Measurements from ENCODE around the gene COA5. TPM values are rescaled to one million over a fixed set of nuclear protein-coding genes. Genes with fewer than 3 reads are reported as not detected.
A peak's percentile ranks its signal among the peaks of the same experiment; 100 is the strongest.
"Not testable (repeated sequence)": the region's sequence is repeated elsewhere in the genome, so short reads cannot be mapped to it uniquely, and the experiment has no call there.

The COA5 gene
- total RNA-seq, 1 donor from 2014 or later: 23.7 TPM

DNA sequence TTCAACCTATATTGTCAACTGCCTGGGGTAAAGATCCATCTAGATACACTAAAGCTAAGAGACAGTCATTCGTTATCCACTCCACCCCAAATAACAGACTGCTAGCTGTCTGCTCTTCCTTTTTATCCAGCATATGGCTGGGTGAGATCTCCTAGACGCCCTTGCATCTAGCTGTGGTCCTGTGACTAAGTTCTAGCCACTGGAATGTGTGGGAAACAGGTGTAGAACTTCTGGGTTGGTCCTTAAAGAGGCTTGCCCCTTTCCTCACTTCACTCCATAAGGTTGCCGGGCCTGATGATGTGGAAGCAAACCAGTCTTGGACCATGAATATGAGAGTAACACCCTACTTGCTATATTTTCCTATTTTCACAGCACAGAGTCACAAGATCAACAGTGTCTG, 3.2 kb downstream of the COA5 start:
- no peak for DNase-seq

DNA sequence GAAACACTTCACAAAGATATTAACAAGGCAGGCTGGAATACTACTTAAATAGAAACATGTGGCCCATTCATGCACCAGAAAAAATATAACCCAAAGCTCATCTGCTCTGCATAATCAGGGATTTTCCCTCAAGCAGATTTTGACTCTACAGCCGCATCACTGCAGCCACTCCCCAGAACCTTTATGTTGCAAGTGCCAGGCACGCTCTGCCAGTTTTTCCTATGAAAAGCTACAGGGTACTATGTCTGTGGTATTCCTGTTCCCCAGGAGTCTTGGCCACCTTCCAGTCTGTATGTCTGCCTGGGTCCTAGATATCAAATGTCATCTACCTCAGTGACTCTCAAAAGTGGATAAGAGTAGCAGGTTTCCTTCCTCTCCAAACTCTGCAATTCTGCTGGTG, 3.8 kb downstream of the COA5 start:
- DNase-seq: no peak

DNA sequence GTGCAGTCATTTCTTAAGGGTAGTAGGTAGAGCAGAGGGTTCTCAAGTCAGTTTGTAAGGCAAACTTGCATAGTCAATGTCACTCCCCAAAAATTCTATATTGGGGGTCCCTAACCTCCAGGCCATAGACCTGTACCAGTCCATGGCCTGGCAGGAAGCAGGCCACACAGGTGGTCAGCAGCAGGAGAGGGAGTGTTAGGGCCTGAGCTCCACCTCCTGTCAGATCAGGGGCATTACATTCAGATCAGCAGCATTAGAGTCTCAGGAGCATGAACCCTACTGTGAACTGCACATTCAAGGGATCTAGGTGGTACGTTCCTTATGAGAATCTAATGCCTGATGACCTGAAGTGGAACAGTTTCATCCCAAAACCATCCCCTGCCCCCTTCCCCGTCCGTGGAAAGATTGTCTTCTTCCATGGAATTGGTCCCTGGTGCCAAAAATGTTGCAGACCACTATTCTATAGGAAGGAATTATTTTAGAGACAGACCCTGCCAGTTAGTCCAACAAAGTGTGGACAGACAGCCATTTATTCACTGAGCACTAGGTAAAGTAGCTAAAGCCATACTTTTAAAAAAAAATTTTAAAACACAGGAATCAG, 6.7 kb downstream of the COA5 start:
- DNase-seq: peak; percentile 75

DNA sequence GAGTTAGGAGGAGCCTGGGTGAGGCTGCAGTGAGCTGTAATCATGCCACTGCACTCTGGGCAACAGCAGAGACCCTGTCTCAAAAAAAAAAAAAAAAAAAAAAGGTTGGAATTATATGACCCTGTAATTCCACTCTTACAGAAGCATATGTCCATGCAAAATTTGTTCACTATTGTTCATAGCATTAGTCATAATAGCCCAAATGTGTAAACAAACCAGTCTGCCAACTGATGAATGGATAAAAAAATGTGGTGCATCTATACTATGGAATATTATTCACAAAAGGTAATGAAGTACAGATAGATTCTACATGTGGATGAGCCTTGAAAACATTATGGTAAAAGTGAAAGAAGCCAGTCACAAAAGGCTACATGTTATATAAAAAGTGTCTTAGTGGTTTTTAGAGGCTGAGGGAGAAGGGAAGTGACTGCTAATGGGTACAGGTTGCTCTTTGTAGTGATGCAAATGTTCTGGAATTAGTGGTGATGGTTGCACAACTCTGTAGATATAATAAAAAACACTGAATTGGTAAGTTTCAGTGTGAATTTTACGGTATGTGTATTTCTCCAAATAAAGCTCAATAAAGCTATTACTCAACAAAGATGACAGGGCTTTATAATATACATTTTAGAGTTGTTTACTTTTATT, 9.4 kb downstream of the COA5 start:
- peak; percentile 71 for DNase-seq

DNA sequence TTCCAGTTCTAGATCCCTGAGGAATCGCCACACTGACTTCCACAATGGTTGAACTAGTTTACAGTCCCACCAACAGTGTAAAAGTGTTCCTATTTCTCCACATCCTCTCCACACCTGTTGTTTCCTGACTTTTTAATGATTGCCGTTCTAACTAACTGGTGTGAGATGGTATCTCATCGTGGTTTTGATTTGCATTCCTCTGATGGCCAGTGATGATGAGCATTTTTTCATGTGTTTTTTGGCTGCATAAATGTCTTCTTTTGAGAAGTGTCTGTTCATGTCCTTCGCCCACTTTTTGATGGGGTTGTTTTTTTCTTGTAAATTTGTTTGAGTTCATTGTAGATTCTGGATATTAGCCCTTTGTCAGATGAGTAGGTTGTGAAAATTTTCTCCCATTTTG, 13.6 kb downstream of the COA5 start:
- DNase-seq: not testable (repeated sequence)

DNA sequence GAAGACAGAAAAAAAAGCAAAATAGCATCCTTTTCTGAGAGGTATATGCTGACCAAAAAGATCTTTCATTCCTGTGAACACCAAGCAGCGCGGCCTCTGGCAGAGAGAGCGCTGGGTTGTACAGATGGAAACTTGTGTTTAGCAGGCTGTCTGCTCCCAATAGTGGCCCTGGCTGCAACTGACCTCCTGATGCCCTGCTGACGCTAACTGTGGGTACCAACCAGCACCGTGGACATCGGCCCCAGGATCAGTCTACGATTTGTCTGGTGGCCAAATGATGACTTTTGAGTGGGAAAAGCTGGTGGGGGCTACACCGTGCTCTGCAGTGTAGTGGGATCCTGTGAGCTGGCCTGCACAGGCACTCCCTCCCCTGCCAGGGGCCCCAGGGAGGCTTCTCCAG, 15.7 kb downstream of the COA5 start:
- DNase-seq: no peak

DNA sequence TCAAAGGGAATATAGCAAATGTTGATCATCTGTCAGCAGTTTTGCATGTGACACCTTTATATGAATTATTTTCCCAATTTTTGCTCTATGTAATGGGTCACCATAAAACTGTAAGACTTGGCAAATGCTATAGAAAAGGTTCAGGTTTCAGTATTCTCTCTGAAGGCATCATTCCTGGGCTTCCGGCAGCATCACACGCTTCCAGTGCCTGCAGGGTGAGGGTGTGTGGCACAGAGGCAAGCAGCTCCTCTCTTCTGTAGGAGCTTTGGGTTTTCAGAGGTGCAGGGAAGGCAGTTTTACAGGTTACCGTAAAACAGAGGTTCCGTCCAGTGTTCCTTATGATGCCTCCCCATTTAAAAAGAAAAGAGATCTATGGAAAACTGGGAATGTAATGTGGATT, 18.8 kb downstream of the COA5 start:
- DNase-seq: no peak

DNA sequence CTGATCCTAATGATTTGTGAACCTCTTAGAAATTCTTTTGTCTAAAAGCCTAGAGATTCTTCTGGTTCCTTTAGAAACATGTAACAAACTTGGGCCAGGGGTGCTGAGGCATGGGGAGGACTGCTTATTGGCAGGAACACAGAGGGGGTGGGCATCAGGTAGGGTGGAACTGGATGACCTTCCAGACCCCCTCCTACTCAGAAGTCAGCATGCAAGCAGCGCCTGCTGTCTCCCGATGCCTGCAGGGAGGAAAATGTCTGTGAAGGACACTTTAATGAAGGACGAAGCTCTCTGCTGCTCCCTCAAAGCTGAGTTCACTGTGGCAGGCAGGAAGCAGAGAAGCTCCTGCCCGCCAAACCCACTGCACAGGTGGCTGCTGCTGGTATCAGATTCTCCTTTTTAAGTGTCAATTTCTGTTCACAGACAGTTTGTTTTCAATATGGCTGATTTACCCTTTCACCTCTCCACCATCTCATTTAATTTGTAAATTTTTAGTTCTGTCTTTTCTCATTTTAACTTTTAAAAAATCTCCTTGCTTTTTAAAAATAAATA, 19.4 kb downstream of the COA5 start:
- DNase-seq: no peak

DNA sequence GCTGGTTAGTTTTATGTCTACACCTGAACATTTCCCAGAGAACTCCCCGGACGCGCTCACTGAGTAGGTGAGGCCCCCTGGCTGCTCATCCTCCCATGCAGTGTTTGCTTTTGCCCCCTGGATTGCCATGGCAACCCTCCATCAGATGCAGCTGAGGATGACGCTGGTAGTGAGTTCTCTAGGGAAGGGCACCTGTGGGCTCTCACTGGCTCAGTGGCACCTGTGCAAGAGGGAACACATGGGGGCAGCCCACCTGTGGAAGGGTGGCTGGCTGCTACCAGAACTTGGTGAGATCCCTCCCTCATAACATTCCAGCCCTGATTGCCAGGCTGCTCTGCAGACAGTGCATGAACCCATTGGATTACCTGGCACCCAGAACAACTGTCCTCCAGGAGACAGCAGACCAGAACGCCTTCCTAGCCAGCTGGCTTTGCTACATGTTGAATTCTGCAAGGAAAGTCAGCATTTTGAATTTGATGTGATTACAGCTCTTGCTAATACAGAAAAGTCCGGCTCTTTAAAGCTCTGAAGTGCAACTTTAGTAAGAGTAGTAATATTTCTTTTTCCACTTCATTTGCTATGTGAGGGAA, 21.7 kb downstream of the COA5 start:
- DNase-seq: no peak

DNA sequence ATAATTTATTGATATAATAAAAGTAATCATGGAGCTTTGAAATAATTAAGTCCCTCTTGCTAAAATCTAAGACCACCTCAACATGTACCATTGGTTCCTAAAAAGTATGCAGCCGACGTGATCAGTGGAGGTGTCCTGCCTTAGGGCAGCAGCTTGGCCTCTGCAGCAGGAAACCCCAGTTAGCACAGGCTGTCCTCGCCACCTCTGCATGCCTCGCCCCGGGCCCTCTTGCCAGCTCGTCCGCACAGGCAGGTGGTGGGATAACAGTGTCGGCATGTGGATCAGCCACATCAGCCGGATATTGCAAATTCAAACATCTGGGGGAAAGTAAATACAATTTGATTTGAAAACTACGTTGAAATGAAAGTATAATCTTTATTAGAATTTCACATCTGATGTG, 22.9 kb downstream of the COA5 start:
- DNase-seq: no peak

DNA sequence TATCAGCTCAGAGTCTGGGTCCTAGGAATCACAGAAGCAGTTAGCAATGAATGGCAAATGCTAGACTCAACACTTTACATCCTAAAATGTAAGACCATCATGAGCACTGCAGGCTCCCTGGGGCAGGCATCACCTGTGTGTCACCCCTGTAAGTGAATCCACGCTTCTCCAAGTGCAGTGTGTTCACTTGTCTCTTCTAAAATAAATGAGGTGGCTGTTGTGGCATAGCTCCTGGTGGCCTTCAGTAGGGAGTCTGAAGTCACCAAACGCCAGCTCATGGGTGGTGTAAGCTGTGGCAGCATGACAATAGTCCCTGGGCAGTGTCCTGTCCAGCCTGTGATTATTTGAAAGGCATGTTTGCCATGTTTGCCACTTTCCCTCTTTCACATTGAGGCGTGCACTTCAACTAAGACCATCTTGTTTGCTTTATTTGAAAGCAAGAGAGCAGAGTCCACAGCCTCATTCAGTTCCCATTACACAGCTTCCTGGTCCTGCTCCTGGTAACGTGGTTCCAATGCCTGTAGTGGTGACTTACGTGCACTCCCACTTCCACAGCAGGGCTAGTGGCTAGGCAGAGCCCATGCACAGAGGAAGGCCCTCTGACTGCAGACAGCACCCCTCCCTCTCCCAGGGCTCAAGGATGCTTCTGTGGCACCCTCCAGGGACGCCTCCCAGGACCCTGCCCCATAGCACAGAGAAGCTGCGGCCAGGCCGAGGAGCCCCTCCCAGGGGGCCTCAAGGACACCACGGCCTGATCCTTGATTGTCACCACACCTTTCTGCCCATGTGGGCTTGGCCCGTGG, 24.3 kb downstream of the COA5 start:
- DNase-seq: no peak

DNA sequence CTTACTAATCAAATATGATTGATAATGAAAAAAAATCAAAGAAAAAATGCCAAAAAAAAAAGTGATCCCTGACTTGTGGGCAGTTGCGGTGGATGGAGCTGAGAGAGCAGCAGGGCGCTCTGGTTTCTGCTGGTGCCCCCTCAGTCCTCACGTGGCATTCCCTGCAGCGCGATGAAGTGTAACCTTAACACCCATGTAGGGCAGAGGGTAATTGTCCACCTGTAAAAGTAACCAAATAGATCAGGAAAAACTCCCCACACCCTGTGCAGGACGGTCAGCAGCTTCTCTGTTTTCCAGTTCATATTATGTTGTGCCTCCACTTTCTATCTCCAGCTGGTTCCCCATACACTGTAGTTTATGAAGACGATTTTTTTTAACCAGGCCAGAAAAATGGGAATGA, 25.0 kb downstream of the COA5 start:
- no peak for DNase-seq

DNA sequence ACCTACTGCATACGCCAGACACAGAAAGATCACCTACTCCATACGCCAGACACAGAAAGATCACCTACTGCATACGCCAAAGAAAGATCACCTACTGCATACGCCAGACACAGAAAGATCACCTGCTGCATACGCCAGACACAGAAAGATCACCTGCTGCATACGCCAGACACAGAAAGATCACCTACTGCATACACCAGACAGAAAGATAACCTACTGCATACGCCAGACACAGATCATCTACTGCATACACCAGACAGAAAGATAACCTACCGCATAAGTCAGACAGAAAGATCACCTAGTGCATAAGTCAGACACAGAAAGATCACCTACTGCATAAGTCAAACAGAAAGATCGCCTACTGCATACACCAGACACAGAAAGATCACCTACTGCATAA, 25.8 kb downstream of the COA5 start:
- no peak for DNase-seq

DNA sequence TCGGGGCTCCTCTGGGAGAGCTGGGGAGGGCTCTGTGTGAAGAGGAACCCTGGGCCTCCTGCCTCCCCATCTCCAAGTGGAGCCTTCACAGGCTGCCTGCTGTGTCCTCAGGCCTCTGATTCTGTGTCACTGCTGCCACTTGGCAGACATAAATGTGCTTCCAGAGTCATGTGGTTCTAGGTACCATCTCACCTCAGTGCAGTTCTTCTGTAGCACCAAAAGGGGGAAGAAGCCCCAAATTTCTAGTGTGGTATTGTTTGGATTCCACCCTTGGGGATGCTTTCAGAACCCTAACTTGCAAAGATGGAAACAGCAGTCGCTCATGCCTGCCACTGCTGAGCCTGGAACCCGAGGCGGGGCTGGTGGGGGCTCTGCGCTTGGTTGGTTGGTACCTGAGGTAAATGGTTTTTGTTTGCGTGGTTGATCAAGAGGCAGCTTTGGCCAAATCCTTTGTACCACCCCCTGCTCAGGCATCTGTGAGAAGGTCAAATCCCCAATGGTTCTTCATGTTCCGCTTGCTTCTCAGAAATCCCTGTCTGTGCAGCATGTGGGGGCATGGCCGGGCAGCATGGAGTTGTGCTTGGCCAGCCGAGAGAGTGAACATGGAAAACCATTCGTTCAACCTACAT, 27.5 kb downstream of the COA5 start:
- DNase-seq: no peak

DNA sequence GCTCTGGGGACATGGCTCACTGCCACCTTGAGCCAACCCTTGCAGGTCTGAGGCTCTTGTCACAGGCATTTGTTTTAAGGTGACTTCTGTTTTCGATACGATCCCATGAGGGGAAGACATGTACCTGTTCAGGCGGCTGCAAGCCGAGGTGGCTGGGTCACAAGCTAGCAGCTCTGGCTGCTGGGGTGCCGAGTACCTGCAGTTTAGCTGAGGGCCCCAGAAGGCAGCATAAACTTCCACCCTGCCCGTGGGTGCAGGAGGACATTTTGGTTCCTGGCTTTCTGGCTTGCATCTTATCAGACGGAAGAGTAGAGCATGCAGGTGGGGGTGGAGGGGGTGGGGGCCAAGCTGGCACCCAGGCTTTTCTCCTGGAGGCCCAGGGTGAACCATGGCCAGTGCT, 28.4 kb downstream of the COA5 start:
- no peak for DNase-seq

DNA sequence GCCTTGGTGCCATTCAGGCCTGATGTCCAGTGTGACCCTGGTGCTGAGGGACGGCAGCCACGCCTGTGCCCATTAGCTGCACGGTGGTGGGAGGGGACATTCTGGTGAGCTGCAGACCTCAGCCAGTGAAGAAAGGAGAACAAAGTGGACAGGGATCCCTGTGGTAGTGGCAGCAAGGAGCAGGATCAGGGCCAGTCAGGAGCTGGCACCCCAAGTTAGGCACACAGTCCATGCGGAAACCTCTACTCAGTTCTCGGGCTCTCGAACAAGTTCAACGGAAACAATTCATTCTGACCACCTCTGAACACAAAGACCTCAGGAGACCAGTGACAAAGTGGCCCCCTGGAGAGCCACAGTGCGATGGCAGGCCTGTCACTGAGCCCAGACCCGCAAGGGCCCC, 30.1 kb downstream of the COA5 start:
- DNase-seq: no peak

DNA sequence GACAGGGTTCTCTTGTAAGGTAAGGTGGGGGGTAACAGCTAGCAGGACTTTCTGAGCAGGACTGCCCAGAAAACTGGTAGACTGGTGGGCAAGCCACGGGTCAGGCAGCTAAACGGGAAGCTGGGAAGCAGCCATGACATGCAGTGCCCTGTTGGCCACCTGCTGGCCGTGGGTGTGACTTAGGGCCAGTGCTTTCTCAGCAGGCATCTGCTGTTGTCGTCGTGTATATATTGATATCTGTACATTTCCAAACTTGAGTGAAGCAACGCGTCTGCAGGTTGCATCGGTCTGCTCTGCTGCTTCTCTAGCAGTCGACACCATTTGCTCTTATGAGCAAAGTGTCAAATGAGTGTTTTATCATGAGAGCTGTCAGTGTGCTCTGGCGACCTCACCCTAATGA, 31.0 kb downstream of the COA5 start:
- peak; percentile 11 for DNase-seq

DNA sequence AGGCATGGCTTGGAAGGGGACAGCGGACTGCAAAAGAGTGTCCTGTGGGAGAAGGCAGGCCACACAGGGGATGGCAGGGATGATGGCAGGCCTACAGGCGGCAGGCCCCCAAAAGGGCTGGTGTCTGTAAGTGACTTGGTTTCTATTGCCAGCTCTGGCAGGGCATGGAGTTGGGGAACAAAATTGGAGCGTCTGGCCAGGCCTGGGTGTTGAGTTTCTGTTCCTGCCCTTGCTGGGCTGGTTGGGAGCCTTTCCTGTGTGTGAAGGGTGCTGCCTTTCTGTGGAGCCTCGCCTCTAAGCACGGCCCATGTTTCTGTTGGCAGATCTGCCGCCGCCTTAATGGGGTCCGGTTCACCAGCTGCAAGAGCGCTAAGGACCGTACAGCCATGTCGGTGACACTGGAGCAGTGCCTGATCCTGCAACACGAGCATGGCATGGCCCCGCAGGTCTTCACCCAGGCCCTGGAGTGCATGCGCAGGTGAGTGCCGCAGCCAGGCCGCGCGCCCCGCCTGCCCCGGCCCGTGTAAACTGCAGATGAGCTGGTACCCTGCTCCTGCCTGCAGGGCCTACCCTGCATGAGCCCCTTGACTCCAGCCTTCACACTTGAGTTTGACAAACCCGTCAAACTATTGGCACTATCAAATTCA, 31.5 kb downstream of the COA5 start:
- no peak for DNase-seq

DNA sequence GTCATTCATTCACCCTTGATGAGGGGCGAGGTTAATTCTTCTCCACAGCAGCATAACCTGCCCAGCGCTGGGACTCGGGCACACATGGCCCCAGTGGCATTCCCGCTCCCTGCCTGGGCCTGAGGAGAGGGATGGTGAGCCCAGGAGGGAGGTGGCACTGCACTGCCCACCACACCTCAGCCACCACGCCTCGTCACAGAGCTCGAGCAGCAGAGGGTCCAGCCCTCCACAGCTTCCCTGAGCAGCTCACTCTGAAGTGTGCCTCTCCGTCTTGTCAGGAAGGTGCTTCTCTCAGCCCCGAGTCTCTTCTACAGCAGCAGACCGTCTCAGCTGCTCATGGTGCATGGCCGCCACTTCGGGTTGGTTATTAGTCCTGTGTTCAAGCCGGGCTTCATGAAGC, 34.9 kb downstream of the COA5 start:
- no peak for DNase-seq

DNA sequence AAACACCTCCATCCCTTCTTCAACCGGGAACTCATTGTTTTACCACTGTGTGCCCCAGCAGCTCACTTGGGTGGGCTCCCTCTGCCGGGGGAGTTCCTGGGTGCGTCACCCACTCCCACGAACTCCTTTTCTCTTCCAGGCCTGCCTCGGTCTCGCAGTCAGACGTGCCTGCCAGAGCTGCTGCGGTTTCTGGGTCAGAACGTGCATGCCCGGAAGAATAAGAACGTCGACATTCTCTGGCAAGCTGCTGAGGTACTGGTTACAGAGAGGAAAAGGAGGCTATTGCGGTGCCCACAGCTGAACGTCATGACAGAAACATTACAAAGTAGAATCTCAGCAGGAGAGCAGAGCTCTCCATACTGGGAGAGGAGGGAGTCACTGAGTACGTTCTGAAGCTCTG, 35.6 kb downstream of the COA5 start:
- no peak for DNase-seq

DNA sequence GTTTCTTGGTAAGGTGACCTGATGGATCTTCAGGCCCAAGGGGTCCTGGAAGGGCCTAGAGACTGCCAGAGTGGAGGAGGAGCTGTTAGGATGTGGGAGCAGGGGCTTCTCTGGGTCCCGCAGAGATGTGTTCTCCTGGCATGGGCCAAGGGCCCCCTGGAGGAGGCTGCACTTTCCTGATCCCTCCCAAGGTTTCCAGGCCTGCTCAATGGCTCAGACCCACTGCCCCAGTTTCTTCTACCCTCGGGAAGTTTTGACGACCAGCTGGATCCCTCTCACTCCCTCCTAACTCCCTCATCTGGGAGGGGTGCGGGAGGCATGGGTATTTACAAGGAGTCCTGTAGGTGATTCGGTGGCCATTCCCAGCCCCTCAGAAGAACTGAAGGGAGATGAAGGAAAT, 36.1 kb downstream of the COA5 start:
- no peak for DNase-seq

DNA sequence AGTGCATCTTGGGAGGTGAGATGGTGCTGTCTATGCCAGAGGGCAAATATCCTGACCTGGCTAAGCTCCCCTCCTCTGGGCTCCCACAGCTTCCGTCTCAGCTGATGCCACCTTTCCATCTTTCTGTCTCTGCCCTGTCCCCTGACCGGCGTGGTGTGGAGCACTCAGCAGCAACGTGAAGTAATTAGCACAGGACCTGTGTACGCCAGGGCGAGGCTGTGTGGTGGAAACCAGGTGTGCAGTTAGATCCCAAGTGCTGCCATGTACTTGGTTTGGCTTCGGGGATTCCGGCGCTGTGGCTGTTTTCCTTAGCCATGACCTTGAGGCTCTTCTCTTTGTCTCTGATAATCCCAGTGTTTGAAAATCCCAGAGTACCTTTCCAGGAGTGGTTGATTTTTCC, 36.5 kb downstream of the COA5 start:
- no peak for DNase-seq
